Measurements from ENCODE around the gene PRDX5.

Gene PRDX5

GRCh38 chr11:64341851-64342791 lies 24.2 kb downstream of the PRDX5 start:
- TF ChIP-seq, protein P1, sequence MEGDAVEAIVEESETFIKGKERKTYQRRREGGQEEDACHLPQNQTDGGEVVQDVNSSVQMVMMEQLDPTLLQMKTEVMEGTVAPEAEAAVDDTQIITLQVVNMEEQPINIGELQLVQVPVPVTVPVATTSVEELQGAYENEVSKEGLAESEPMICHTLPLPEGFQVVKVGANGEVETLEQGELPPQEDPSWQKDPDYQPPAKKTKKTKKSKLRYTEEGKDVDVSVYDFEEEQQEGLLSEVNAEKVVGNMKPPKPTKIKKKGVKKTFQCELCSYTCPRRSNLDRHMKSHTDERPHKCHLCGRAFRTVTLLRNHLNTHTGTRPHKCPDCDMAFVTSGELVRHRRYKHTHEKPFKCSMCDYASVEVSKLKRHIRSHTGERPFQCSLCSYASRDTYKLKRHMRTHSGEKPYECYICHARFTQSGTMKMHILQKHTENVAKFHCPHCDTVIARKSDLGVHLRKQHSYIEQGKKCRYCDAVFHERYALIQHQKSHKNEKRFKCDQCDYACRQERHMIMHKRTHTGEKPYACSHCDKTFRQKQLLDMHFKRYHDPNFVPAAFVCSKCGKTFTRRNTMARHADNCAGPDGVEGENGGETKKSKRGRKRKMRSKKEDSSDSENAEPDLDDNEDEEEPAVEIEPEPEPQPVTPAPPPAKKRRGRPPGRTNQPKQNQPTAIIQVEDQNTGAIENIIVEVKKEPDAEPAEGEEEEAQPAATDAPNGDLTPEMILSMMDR (IDR thresholded peaks at IDR 0.05): peak; percentile 41 to 51
- peak; percentile 73 to 94 for DNase-seq
- no peaks in the 10 kb centered on the region for H3K27me3 ChIP-seq
- no peaks in the 10 kb centered on the region for H3K9me3 ChIP-seq
- H3K4me1 ChIP-seq: peaks cover 0 to 21% (median 14%) of the 10 kb centered on the region in 4 donors
- peak overlapping the region; percentile 68 to 85 for H3K27ac ChIP-seq
- H3K36me3 ChIP-seq: no peaks in the 10 kb centered on the region
- intact Hi-C loops (cut with DNase I; ENCODE audit: low total_unique reads): no loop called here
- peak overlapping the region; percentile 41 for H3K4me3 ChIP-seq

GRCh38 chr11:64342869-64343745 lies 25.2 kb downstream of the PRDX5 start:
- Histone ChIP-seq H3K4me3 (peak overlapping the region; percentile 41), H3K36me3 (no peaks in the 10 kb centered on the region), H3K27ac (peak overlapping the region; percentile 68 to 85), H3K4me1 (peaks cover 0 to 24% (median 14%) of the 10 kb centered on the region in 4 donors), H3K9me3 (no peaks in the 10 kb centered on the region), H3K27me3 (no peaks in the 10 kb centered on the region)
- intact Hi-C loops (cut with DNase I; ENCODE audit: low total_unique reads): no loop called here
- TF ChIP-seq, protein P1 (IDR thresholded peaks at IDR 0.05): no peak
- DNase-seq: no peak

DNA sequence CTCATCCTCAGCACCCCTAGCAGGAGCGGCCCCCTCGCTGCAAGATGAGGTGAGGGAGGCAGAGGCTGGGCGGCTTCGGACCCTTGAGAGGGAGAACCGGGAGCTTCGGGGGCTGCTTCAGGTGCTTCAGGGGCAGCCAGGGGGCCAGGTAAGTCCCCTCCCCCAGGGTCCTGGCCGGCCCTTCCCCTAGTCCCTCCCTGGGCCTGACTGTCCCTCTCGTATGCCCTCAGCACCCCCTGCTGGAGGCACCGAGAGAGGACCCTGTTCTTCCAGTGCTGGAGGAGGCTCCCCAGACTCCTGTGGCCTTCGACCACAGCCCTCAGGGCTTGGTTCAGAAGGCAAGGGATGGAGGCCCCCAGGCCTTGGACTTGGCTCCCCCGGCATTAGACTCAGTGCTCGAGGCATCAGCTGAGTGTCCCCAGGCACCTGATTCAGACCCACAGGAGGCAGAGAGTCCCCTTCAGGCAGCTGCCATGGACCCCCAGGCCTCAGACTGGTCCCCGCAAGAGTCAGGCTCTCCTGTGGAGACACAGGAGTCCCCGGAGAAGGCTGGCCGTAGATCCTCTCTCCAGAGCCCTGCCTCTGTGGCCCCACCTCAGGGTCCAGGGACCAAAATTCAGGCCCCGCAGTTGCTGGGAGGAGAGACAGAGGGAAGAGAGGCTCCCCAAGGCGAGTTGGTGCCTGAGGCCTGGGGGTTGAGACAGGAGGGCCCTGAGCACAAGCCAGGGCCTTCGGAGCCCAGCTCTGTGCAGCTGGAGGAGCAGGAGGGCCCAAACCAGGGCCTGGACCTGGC lies 26.0 kb downstream of the PRDX5 start:
- intact Hi-C loops (cut with DNase I; ENCODE audit: low total_unique reads): no loop called here
- H3K36me3 ChIP-seq: no peaks in the 10 kb centered on the region
- no peak overlapping the region for H3K4me3 ChIP-seq
- DNase-seq: no peak
- peaks cover 0 to 29% (median 14%) of the 10 kb centered on the region in 4 donors for H3K4me1 ChIP-seq
- H3K27ac ChIP-seq: no peak overlapping the region
- H3K27me3 ChIP-seq: no peaks in the 10 kb centered on the region
- TF ChIP-seq, protein P1 (IDR thresholded peaks at IDR 0.05): no peak
- H3K9me3 ChIP-seq: no peaks in the 10 kb centered on the region

GRCh38 chr11:64344787-64345186 lies 26.9 kb downstream of the PRDX5 start:
- TF ChIP-seq, protein P1 (IDR thresholded peaks at IDR 0.05): no peak
- no peaks in the 10 kb centered on the region for H3K27me3 ChIP-seq
- H3K27ac ChIP-seq: no peak overlapping the region
- H3K9me3 ChIP-seq: no peaks in the 10 kb centered on the region
- DNase-seq: no peak
- intact Hi-C loops (cut with DNase I; ENCODE audit: low total_unique reads): no loop called here
- H3K36me3 ChIP-seq: no peaks in the 10 kb centered on the region
- peaks cover 0 to 29% (median 14%) of the 10 kb centered on the region in 4 donors for H3K4me1 ChIP-seq
- no peak overlapping the region for H3K4me3 ChIP-seq

Measured in tibial artery (tissue), 4 donors.